NCI-H1105 (cell line): ENCODE data around the gene PARPBP.
A peak's percentile ranks its signal among the peaks of the same experiment; 100 is the strongest.
"Not testable (repeated sequence)": the region's sequence is repeated elsewhere in the genome, so short reads cannot be mapped to it uniquely, and the experiment has no call there.

Experiments used
- DNase-seq: peaks from one replicate; lab custom pipeline; 2025; lab: John Stamatoyannopoulos, UW

Gene PARPBP

DNA sequence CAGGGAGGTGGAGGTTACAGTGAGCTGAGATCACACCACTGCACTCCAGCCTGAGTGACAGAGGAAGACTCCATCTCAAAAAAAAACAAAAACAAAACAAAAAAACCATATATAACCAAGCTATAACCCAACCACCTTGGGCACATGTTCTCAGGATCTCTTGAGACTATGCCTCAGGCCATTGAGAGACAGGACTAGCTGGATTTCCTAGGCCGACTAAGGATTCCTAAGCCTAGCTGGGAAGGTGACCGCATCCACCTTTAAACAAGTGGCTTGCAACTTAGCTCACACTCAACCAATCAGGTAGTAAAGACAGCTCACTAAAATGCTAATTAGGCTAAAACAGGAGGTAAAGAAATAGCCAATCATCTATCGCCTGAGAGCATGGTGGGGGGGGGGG is 35.2 kb downstream of the PARPBP start:
- DNase-seq = not testable (repeated sequence)

DNA sequence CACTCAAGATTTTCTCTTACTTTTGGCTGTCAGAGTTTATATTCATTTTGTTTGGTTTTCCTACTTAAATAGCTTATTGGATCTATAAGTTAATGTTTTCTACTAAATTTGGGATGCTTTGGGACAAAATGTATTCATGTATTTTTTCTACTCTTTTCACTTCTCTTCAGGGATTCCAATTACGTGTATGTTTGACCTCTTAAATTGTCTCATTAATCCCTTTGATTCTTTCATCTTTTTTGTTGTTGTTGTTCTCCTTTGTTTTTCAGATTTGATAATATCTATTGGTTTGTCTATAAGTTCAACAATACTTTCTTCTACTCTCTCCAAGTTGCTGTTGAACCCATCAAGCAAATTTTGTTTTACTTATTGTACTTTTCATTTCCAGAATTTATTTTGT is 43.4 kb downstream of the PARPBP start:
- DNase-seq = no peak

DNA sequence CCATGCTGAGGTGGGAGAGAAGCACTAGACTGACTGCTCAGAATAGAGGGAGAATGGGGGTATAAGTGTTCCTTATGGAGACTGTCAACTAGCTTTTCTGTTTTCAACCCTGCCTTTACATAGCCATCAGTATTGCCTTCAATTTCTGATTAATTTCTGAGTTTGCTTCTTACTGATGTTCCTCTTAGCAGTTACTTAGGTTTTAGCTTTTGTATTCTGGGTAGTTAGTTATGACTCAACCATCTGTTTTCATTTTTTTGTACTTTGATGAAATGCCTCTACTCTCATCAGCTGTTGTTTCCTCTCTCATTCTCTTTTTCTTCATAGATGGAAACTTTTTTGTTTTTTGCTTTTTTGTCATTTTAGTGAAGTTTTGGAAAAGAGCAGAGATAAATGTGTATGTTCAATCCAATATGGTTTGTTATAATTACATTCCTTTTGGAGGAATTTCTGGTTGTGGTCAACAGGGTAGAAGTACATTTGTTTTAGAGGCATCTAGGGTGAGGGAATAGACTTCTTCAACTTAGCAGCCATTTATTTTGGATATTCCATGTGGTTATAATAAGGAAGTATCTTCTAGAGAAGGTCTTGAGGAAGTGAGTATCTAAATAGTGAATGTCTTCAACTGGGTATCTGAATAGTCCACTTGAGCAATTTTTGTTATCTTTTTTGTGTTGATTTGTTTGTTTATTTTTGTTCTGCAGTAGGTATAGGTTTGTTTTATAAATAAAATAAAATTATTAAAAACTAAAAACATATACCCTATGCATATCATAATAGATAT is 48.0 kb downstream of the PARPBP start:
- DNase-seq = no peak

DNA sequence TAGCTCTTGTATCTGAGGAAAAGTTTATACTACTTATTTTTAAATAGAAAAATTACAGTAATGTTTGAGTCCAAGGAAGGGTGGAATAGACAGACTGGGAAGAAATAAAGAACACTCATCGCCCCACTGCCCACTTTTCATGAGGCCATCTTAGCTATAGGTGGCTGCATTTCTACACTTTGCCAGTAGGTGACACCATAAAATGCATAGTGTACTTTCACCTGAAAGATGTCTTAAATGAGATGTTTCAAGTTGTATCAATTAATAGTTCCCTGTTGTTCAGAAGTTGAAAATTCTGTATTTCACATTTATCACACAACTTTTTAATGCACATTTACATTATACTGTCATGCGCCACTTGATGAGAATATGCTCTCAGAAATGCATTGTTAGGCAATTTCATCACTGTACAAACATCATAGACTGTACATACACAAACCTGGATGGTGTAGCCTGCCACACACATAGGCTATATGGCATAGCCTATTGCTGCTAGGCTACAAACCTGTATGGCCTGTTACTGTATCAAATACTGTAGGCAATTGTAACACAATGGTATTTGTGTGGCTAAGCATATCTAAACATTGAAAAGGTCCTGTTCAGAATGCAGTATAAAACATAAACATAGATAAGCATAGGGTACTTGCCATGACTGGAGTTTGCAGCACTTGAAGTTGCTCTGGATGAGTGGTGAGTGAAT is 50.1 kb downstream of the PARPBP start:
- DNase-seq = peak; percentile 30

DNA sequence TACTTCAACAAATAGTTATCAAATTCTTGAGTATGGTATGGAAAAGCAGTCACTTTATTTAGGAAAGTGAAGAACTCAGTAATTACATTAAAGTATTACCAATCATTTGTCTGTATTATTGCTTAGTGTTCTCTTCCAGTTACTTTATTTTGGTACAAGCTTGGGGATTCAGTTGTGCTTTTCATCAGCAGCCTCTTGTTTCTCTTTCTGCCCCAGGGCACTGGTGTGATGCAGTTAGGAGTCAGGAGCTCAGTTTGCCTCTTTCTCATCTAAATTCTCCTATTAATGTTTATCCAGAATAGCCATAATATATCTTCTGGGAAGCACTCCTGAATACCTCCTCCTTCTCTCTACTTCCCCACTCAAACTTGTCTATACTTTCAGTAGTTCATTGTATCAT is 52.0 kb downstream of the PARPBP start:
- DNase-seq = no peak

DNA sequence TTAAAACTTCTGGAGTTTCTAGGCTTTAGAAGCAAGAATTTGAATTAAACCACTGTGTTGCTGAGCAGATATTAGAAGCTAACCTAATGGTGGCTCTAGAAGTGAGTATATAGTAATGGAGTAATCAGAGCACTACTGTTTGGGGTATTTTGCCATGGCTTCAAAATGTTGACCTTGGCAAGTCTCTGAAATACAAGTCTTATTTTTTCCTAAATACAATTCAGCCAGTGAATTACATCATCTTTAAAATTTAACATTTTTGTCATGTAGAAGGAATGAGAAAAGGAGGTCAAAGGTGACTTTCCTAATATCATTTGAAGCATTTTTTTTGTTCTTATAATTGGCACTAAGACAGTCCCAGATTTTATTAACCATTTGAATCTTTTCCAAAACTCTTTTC is 52.5 kb downstream of the PARPBP start:
- no peak for DNase-seq

DNA sequence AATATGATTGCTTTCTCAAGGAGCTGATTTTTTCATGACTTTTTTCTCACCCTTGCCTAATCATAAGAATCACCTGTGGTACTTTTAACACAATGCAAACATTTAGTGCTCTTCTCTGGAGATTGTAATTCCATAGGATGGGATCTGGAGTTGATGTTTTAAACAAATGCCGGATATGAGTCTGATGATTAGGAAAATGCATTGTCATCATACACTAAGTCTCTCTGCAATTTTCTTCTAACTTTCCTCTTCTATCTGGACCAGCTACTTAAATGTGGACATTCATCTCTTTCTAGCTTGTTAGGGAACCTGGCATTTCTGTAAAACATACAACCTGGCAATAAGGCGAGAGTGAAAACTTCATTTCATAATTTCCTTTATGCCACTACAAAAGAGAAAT is 54.1 kb downstream of the PARPBP start:
- no peak for DNase-seq

DNA sequence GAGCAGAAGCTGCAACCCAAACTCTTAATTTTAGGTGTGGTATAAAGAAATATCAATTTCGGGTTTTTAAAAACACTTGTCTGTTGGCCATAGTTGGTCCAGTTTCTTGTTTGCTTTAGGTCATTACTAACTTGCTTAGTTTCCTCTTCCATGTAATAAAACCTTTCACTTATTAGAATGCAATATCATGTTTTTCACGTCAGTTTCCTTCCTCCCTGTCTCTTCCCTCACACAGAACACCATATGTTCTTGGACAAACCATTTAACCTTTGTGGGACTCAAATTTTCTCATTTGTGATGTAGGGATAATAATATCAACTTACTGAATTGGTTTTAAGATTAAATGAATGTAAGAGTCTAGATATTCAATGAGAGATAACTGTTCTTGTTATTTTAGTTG is 54.8 kb downstream of the PARPBP start:
- DNase-seq = no peak

DNA sequence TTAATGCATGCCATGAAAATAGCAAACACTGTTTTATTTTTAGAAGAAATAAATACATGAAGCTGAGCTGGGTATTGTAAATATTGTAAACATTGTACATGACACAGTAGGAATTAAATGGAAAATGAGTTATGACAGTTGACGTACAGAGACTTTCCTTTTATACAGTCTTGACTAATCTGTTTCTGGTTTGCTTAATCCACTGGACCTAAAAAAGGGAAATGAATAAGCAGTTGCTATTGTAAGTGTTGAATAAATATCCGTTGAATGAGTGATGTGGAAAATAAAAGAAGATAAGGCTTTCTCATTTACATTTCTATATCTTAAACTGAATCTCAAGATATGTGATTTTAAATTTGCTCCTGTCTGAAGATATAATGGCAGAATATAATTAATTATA is 62.7 kb downstream of the PARPBP start:
- no peak for DNase-seq

DNA sequence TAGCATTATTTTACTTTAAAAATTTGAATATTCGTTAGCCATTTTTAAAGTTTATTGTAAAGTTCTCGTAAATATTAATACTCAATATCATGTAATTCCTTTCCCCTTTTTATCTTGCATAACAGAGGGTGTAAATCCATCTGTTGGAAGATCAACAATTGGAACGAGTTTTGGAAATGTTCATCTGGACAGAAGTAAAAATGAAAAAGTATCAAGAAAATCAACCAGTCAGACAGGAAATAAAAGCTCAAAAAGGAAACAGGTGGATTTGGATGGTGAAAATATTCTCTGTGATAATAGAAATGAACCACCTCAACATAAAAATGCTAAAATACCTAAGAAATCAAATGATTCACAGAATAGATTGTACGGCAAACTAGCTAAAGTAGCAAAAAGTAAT is 75.8 kb downstream of the PARPBP start:
- DNase-seq = no peak

DNA sequence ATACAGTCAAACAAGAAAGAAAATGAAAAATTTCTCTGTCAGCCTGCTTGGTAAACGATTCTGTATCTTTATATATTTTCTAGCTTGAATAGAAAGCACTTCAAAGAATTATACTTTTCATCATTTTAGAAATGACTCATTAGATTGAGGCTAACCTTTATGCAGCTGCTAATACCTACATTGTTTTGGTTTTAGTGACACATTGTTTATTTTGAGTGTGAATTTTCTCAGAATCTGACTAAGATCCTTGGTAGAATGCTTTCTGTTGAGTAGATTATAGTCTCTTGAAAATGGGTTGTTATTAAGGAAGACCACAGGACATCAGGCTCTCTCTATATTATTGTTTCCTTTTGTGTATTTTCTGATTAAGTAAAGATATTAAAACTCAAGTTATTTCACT is 77.8 kb downstream of the PARPBP start, which contains the start of gene PMCH:
PMCH (minus strand) TSS at position 45 of the 400 bp plus-strand sequence. CDS start 63 bp downstream, outside the sequence.
- no peak for DNase-seq

DNA sequence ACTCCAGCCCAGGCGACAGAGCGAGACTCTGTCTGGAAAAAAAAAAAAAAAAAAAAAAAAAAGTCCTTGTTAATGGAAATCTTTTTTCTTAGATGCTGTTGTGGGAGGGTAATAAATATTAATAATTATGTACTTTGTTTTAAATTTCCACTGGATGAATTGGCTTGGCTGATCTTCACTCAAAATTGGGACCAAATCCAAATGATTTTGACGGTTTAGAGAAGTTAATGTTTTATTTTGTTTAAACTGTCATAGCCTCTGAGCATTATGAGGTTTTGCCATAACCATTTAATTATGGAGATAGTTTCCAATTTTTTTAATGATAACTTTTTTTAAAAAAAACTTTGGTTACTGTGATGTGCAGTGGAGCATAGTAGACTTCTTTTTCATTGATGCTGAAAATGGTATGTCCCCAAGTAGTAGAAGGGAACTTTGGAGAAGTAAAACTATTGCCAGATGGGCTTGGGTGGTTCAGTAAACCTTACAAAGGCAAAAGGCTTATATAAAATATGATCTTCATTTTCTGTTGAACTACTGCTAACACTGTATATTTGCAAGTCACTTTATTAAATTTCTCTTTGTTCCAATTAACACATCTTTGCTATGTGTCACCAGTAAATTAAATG is 81.6 kb downstream of the PARPBP start:
- no peak for DNase-seq

DNA sequence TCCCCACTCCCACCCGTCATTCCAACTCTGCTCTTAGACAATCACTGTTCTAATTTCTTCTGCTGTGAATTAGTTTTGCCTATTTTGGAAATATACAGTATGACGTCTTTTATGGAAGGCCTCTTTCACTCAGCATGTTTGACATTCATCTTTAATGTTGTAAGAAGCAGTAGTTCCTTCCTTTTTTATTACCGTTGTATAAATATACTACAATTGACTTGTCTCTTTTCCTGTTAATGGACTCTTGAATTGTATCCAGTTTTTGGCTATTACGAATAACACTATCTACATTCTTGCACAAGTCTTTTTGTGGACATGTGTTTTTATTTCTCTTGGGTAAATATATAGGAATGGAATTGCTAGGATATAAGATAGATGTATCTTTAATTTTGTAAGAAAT is 82.6 kb downstream of the PARPBP start:
- DNase-seq = no peak

DNA sequence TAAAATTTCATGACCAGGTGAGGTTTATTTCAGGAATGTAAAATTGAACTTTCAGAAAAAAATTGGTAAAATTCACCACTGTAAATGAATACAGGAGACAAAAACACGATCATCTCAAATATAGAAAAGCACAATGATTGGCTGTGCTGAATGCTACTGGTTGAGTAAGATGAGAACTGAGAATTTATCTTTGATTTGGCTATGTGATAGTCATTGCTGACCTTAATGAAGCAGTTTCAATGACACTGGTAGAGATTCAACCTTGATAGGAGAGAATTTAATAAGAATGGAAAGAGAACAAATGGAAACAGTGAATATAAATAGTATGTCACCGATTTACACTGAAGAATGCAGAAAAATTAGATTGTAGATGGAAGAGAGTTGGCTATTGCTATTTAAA is 84.0 kb downstream of the PARPBP start:
- DNase-seq = no peak

DNA sequence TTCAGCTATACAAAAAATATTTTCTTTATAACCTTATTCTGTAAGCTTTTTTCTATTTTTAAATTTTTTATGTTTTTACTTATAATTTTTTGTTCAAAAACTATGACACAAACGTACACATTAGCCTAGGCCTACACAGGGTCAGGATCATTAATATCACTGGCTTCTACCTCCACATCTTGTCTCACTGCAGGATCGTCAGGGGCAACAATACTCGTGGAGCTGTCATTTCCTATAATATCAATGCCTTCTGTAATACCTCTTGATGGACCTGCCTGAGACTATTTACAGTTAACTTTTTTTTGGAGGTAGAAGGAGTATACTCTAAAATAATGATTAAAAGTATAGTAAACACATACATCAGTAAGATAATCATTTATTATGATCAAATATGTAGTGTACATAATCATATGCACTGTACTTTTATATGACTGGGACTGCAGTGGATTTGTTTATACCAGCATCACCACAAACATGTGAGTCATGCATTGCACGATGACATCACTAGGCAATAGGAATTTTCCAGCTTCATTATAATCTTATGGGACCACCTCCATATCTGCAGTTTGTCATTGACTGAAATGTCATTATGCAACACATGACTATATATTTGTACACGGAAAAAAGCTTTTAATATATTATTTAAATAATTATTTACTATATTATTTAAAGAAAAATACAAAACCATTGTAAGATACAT is 96.2 kb downstream of the PARPBP start:
- no peak for DNase-seq

DNA sequence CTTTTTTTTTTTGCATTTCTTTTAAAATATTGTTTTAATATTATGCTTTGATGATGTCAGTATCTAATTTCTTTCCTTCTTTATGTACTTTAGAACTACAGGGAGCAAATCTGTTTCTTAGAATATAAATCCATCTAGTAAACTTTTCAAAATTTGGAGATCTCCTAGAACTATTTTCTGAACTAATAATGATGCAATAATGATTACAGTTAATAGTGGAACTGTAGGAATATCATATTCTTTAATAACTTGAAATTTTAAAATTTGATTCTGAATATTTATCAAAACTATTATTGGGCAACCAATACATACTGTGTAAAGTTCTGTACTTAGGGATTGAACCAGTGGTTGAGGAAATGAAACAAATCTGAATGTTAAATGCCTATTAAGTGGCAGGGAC is 100.8 kb downstream of the PARPBP start:
- DNase-seq = no peak

DNA sequence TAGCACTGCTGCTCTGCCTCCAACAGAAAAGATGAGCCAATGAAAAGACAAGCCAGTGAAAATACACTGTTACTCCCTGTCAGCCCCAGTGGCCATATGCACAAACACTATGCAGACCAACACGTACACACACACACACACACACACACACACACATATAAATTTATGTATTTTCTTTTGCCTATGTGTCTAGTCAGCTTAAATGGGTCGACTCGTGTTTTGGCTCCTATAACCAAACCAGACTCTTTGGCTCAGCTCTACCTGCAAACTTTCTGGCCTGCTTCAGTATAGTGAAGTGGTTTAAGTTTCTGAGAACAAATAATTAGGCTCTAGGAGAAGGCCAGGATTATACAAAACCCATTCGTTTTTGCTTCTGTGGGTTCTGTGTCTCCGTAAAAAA is 108.0 kb downstream of the PARPBP start:
- no peak for DNase-seq

DNA sequence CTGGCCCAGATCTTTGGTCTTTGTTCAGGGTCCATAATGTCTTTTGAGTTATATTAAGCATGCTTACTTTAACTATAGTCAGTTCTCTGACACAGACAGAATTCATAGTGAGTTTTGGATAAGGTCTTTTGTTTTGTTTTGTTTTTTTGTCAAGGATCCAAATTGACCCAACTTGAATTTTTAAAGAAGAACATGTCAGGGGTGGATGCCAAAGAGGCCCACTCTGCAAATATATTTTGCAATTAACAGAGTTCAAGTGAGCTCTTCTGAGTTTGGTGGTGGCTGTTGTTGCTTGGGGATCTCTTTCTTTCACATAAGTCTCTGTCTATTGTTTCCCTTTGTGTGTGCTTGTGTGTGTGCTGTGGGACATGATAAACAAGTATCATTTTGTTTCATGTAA is 112.1 kb downstream of the PARPBP start:
- DNase-seq = no peak

DNA sequence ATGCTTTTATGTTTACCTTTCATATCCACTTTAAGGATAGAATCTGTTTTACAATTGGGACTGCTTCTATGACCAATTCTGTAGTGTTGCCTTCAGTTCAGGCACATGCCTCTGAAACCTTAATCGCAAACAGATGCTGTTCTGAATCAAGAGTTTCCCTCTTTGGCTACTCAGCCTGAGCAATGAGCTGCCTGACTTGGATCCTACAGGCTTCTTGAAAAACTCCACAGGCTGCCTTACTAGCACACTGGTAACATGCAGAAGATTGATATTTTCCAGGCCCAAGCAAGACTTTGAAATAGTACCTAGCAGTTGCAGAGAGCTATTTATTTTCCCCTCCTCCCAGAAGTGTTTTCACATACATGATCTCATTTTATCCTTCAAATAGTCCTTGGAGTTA is 112.5 kb downstream of the PARPBP start:
- DNase-seq = no peak

DNA sequence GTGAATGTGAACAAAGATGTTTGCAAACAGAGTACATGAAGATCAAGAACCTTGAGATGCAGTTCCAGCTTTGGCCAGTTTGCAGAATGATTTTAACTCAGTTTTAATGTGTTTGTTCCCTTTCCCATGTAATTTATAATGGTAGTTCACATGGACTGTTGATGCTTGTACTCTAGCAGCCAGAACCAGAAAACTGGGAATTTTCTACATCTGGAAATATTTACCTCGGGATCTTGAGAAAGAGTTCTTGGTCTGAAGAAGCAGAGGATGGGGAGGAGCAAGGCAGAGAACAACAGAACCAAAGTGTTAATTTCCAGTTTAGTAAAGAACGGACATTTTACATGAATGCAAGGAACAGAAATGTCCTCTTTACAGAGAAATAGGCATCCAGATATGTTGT is 114.6 kb downstream of the PARPBP start:
- no peak for DNase-seq

DNA sequence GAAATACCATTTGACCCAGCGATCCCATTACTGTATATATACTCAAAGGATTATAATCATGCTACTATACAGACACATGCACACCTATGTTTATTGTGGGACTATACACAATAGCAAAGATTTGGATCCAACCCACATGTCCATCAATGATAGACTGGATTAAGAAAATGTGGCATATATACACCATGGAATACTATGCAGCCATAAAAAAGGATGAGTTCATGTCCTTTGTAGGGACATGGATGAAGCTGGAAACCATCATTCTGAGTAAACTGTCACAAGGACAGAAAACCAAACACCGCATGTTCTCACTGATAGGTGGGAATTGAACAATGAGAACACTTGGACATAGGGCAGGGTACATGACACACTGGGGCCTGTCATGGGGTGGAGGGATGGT is 120.9 kb downstream of the PARPBP start:
- not testable (repeated sequence) for DNase-seq
